NAMALWA (cell line): ENCODE data around the gene KIDINS220.

Experiments used
- DNase-seq: peaks from one replicate; pipeline ENCODE4 v3.0.0-alpha.2; 2015; ENCODE audit warnings: low spot score

Gene KIDINS220

DNA sequence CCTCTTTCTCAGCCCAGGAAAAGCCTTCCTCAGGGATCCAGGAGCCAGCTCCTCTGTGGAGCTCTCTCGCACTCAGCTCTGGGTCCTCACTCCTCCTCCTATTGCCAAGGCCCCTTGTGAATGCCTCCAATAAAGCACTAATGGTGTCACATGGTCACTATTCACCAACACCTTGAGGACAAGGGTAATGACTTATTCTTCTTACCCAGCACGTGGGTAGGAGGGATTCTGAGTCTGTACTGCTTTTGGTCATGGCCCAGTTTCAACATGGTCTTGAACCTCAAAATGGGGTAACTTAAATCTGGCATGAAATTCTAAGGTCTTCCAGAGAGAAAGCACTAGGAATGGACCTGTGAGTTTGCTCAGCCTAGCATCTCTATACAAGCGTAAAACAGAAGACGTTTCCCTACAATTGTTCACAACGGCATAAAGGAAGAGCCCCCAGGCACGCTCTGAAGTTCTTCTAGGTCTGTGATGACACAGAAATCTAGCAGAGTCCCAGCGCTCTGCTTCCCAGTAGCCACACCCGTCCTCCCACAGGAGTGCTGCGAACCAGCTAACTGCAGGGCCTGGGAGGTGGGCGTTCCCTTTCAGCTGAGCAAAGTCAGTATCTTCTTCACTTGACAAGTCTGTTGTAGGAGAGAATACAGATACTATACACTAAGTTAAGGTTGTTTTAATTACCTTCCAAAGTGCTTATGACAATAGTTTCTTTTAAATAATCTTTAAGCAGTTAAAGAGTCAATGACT, 14.6 kb upstream of the KIDINS220 start:
- DNase-seq, result no peak

DNA sequence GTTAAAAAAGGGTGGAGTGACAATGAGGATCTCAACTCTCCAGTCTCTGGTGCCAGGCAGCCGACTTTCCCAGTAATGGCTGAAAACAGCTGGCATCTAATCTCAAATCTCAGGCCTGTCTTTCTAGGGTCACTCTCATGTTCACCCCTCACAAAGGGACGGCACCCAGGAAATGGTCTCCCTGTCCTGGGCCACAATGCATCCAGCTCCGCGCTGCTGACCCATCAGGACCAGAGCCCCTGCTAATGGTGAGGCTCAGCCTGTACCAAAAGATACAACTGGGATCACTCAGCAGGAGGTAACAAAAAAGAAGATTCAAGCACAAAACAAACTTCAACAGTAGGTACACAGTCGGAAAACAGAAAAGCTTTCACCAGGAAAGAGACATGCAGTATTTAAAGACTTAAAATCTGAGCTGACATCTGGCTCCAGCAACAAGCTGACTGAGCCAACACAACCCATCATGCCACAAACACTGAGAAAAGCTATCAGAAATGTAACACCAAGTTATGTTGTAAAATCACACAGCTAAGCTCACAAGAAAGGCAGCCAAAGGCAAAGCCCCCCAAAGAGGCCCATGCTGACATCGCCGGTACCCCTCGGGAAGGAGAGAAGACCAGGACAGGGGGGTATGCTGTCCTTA, 13.6 kb upstream of the KIDINS220 start:
- DNase-seq, result no peak

DNA sequence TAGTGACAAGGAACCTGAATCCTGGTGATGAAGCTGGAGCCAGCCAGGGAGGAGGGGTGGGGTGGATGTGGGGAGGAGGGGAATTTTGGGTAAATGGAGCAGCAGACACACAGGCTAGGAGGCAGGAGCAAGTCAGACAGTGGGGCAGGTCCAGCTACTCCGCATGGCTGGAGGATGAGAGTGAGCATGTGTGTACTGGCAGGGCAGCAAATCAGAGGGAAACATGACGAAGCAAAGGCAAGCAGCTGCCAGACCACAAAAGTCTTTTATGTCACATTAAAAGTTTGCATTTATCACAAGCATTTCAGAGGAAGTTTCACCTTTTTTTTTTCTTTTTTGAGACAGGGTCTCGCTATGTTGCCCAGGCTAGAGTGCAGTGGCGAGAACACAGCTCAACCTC, 11.9 kb upstream of the KIDINS220 start:
- DNase-seq, result no peak

DNA sequence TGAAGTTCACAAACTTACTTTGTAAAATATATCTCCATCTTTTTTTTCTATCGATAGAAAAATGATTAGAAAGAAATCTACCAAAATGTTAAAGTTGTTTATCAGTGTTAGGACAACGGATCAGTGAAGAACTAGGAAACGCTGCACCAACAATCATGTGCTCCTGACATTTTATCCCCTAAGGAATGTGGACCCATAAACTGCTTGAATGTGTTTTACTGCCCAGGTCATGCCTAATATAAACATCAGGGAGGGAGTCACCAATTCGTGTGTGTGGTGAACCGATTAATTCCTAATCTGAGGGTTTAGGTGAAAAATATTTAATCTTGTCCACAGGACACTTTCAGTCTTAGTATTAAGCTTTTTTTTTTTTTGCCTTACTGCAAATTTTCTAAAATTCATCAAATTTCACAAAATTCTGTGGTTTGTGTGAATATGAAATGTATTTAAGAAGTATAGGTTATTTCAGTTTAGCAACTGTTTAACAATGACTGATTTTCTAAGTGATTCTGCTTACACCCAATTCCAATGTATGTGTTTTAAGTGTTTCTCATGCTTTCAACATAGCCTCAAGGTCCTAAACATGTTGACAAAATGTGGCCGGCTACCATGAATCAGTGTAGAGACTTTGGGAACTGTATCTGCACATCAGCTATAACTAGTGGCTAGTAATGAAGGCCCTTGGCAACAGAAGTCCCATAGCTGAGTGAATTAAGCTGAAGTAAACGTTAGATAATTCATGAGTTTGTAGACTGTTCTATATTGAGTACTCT, 11.1 kb upstream of the KIDINS220 start:
- no peak for DNase-seq

DNA sequence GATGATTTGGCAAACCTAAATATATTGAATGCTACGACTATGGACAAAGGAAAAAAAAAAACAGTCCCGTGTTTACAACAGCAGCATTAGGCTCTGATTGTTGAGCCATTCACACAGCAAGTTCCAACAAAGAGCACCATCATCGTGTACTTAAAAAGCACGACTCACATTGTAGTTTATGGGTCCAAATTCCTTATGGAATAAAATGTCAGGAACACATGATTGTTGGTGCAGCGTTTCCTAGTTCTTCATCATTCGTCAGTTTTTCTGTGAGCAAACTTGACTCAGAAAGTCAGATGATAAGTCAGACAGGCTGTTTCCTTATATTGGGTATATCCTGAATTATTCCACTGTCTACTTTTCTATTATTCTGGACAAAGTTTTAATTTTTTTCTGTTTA, 10.0 kb upstream of the KIDINS220 start:
- no peak for DNase-seq

DNA sequence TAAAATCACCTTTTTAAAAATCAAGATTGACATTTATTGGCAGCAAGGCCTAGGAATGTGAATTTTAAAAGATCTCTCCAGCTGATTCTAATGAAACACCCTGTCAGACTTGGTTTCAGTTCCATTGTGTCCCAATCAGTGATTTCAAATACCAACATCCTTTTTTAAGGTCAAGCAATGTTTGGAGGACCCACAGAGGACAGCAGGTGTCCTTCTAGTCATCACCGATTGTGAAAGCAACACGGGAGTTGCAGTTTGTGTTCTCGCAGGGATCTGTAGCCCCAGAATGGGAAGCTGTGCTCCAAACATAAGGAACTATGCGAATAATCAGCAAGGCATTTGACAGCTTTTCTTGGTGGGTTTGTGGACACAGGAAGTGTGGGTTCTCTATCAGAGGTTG, 4.5 kb upstream of the KIDINS220 start:
- no peak for DNase-seq

DNA sequence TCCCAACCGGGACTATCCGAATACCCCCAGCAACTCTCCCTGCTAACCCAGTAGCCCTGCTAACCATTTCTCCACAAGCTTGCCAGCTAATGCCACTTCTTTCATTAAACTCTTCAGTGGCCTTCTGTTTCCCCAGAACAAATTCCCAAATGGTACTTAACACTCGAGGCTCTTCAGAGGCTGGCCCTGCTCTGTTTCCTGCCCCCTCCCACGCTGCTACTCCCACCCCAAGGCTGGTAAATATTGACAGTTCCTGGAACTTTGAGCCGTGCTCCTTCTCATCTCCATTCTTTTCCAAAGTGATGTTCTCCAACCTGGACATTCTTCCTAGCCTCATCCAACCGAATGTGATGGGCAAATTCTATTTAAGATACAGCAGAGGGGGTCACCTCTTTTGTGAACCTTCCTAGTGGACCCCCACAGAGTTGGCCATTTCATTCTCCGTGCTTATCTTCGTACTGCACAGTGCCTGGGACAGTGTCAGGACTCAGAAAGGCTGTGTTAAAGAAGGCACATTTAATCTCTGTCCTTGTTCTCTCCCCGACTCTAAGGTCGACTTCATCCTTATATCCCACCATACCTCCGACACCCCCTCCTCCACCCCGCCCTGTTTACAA, 3.2 kb upstream of the KIDINS220 start:
- no peak for DNase-seq

DNA sequence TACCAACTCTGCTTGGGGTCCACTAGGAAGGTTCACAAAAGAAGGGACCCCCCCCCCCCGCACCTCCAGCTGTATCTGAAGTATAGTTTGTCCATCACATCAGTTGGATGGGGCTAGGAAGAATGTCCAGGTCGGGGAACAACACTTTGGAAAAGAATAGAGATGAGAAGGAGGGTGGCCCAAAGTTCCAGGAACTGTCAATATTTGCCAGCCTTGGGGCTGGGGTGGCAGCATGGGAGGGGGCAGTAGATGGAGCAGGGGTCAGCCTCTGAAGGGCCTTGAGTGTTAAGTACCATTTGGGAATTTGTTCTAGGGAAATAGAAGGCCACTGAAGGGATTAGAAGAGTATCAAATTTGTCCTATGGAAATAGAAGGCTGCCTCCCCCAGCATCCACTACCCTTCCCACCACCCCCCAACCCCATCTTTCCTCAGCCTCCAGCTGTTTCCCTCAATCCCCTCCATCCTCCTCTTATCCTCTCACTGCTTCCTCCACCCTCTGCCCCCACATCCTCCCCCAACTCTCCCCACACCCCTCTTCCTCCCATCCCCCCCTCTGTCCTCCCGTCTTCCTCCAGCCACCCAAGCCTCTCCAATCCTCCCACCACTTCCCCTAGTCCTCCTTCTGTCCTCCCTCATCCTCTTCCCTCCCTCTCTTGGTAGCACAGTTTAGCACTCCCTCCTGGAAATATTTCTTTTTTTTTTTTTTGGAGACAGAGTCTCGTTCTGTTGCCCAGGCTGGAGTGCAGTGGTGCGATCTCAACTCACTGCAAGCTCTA, 2.0 kb upstream of the KIDINS220 start:
- DNase-seq, result no peak

DNA sequence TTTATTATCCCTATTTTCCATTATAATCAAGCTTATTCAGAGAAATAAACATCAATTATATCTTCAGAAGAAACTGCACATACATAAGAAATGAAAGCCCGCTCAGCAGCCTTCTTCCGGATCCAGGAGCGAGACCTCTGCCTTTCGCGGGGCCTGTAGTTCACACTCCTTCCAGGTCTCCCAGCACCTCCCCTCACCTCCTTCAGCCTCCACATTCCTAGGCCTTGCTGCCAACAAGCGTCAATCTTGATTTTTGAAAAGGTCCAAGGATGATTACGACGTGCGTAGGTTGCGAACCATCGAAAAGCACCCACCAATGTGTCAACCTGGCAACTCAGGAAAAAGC, 355 bp upstream of the KIDINS220 start:
- no peak for DNase-seq

DNA sequence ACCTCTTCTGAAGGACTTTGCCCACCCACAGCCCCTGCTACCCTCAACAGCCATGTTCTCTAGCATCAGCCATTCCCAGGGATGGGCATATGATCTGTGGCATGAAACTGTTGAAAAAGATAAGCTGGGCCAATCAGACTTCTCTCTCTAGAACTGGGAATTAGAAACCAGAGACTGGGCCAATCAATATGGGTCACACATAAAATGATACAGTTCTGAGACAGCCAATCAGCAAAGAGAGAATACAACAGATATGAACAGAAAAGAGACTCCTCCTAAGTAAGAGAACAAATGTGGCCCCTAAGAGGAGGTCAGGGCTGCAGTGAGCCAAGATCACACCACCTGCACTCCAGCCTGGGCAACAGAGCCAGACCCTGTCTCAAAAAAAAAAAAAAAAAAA, 2.1 kb downstream of the KIDINS220 start:
- DNase-seq, result no peak

DNA sequence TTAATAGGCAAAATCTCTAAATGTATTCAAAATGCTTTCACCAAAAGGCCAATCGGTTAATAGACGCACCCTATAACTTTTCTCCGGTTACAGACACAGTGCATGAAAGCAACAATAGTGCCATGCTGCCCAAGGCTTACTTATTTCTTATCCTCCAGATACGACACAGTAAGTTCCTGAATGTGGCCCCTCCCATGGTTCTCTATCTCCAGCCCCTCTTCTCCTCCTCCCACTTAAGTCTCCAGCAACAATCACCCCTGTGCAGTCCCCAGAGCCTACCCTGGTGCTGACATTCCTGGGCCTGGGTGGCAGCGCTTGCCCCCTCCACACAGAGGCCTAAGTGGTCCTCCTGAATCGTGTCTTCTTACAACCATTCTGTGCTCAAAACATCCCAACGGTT, 3.6 kb downstream of the KIDINS220 start:
- no peak for DNase-seq

DNA sequence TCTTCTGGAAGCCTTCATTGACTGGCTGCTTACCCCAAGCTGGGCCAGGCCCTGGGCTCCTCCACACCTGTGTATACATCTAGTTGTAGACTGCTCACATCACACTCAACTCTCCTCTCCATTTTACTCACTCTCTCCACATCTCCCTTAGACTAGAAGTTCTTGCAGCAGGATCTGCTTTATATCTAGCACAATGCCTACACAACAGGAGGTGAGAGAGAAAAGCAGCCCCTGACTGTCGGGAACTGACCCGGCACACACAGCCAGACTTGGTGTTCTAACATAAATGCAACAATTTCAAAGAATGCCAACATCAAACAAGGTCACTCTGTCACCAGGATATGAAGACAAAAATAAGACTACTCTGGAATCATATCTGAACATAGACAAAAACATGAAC, 5.9 kb downstream of the KIDINS220 start:
- DNase-seq, result no peak

DNA sequence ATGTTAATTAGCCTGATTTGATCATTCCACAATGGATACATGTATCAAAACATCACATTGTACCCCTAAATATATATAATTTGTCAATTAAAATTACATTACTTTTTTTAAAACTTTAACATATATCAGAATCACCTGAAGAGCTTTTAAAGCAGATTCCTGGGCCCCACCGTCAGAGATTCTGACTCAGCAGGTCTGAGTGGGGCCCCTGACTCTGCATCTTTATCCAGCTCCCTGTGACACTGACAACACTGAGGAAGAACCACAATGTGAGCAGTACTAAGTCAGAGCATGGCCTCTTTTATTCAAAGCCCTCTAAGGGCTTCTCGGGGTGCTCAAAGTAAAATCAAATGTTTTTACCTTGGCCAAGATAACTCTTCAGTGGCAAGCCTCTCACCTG, 9.7 kb downstream of the KIDINS220 start:
- DNase-seq, result no peak

DNA sequence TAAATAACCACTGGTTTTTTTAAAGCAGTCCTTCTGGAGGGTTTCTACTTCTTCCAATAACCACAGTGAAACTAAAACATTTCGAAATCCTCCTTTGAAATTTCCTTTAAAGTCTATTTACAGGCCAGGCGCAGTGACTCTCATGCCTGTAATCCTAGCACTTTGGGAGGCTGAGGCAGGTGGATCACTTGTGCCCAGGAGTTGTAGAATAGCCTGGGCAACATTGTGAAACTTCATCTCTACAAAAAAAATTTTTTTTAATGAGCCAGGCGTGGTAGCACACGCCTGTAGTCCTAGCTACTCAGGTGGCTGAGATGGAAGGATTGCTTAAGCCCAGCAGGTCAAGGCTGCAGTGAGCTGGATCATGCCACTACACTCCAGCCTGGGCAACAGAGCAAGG, 15.2 kb downstream of the KIDINS220 start:
- no peak for DNase-seq

DNA sequence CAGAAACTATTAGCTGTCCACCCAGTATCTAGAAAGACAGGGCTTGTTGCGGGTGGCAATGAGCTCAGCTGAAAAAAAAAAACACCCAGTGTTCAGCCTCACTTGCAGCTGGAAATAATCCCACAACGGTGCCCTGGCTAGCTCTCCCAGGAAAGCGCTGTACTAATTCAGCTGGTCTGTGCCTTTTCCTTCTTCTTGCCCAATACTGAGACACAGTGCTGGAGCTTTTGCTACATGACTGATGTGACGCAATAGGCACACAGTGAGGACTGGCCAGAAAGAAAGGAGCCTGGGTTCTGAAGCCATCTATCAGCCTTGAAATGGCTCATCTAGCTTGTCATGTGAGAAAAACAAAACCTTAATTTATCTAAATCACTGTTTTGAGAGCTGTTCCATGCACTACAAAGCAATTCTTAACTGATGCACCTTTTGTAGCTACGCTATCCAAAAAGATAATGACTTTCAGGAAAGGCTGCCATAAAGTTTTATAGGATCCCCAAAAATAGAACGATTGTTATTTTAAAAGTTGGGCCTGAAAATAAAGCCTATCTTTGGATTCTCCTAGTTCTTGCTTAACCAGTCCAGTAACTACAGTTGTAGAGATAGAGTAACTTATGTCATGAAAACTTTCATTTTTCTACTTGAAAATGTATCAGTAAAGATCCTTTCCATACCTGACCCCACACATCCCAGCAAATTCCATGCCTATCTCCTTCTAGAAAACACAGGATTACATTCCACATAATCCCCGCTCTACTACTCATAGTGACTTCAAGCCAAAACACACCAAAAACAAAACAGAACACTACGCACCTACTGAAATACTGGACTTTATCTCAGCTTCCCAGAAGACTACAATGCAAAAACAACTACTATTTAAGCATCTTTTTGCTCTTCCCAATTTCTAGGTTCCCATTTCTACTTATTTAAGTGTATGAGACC, 15.9 kb downstream of the KIDINS220 start:
- no peak for DNase-seq

DNA sequence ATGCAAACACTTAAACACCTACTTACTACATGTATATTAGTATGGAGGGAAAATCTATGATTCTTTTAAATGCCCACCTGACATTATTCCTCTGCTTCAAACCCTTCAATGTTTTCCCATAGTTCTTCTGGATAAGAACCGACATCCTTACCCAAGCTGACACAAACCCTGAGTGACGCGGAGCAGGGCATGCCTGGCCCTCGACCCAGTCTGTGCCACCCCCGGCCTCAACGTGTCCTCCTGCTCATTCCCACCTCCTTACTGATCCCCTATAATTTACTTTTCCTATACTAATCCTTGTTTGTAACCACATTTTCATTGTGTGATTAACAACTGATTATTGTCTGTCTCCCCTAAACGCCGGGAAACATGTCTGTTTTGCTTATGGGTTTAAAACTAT, 17.5 kb downstream of the KIDINS220 start:
- no peak for DNase-seq

DNA sequence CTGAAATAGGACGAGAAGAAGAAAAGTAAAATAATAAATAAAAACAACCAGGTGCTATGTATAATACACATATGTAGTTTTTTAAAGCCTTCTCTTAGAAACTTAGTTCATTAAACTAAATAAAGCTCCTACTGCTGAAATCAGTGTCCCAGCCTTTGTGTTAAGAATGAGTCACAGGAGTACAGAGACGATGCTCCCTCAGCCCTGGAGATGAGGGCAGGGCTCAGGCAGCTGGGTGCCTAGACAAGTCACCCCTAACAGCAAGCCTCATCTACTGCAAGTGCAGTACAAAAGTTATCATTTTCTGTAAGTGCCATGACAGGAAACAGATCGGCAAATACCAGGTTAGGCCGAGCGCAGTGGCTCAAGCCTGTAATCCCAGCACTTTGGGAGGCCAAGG, 18.2 kb downstream of the KIDINS220 start:
- no peak for DNase-seq

DNA sequence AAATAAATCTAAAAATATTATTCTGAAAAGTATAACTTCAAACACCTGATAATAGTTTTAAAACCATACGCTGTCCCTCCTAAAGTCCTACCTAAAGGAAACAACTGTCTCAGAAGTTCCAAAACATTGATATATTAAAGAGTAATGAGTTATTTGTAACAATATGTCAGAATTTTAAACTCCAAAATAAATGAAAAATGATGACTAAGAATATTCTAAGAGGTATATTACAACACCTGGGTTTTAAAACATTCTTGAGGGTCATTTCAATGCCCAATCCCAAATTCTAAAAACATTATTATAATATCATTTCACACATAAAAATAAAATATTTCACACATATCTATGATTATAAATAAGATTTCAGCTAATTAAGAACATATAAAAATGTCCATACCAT, 20.2 kb downstream of the KIDINS220 start:
- DNase-seq, result no peak

DNA sequence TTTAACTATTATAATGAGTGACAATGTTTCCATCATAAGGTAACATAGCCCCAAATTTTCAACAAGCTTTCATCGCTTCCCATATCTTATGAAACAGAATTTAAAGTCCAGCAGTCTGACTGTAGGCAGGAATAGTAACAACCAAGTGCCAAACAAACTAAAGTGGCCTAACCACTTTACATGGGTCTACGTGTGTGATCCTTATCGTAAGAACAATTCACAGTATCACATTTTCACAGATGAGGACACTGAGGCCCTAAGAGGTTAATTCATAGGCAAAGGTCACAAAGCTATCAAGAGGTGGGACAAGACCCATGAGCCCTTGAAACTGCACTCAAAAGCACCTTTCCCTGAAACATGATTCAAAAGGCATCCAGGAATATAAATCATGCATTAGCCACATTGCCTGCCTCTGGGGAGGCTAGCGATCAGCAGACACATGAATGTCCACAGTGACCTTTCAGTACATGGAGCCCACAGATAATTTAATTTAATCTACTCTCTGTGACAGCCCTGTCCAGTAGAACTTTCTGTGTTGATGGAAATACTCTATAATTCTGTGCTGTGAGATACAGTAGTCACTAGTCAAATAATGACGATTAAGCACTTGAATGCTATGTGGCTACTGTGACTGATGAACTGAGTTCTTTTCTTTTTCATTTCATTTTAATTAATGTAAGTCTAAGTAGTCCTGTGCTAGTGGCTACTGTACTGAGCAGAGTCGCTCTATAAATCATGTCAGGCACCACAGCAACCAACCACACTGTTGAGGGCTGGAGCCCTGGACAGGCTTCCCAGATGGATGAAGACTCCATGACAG, 30.3 kb downstream of the KIDINS220 start:
- no peak for DNase-seq
